Body of pancreas (tissue), 4 donors: Measurements from ENCODE around the gene ZNF346.

Source experiments
- POLR2A ChIP-seq, 3 donors: fragments of 450-650 bp; IDR thresholded peaks; one replicate each; pipeline ENCODE4 v1.6.1; 2016; ENCODE audit warnings: antibody characterized with exemption in 3 of 3, mild to moderate bottlenecking in 2 of 3
- TF ChIP-seq, protein P1 (sequence below), 7 experiments: fragments of 450-650 bp in 4 of 7; fragments of 200-600 bp in 3 of 7; sonication (generic) in 3 of 7; IDR thresholded peaks; one replicate each; pipeline ENCODE4 v1.5.1; 2016 to 2019; ENCODE audit warnings: antibody characterized with exemption in 7 of 7

GRCh38 chr5:177097016-177097985 lies 74.8 kb downstream of the ZNF346 start:
- TF ChIP-seq, protein P1, sequence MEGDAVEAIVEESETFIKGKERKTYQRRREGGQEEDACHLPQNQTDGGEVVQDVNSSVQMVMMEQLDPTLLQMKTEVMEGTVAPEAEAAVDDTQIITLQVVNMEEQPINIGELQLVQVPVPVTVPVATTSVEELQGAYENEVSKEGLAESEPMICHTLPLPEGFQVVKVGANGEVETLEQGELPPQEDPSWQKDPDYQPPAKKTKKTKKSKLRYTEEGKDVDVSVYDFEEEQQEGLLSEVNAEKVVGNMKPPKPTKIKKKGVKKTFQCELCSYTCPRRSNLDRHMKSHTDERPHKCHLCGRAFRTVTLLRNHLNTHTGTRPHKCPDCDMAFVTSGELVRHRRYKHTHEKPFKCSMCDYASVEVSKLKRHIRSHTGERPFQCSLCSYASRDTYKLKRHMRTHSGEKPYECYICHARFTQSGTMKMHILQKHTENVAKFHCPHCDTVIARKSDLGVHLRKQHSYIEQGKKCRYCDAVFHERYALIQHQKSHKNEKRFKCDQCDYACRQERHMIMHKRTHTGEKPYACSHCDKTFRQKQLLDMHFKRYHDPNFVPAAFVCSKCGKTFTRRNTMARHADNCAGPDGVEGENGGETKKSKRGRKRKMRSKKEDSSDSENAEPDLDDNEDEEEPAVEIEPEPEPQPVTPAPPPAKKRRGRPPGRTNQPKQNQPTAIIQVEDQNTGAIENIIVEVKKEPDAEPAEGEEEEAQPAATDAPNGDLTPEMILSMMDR (IDR thresholded peaks at IDR 0.05) = no peak
- TF ChIP-seq POLR2A (IDR thresholded peaks at IDR 0.05) = no peak
